GM12872 (cell line): ENCODE data around the gene OS9.

Source experiments
- CTCF ChIP-seq: IDR thresholded peaks from 3 replicates; pipeline ENCODE4 v1.5.1; 2011; ENCODE audit warnings: low read depth, mild to moderate bottlenecking, low read length, moderate library complexity; ENCODE audit not compliant: insufficient read depth

OS9 gene

GRCh38 chr12:57735952-57736740, 42.2 kb downstream of the OS9 start:
- no peak for TF ChIP-seq CTCF

GRCh38 chr12:57736741-57737466, 43.0 kb downstream of the OS9 start:
- no peak for TF ChIP-seq CTCF

- TF ChIP-seq CTCF: no peak
Measured at GRCh38 chr12:57737467-57738460, 43.8 kb downstream of the OS9 start.

- TF ChIP-seq CTCF: no peak
Measured at GRCh38 chr12:57738661-57739237, 44.8 kb downstream of the OS9 start, which contains the start of gene AGAP2. AGAP2 (minus strand) TSS chr12:57738742; CDS start chr12:57738246, 496 bp downstream.

- TF ChIP-seq CTCF: no peak
Measured at GRCh38 chr12:57739387-57739786, 45.5 kb downstream of the OS9 start.

- no peak for TF ChIP-seq CTCF
Measured at GRCh38 chr12:57739914-57740538, 46.1 kb downstream of the OS9 start.
